Measurements from ENCODE around the gene FAM118A. TPM values are rescaled to one million over a fixed set of nuclear protein-coding genes. Genes with fewer than 3 reads are reported as not detected.
"Not testable (repeated sequence)": the region's sequence is repeated elsewhere in the genome, so short reads cannot be mapped to it uniquely, and the experiment has no call there.

Gene FAM118A
- total RNA-seq, 1 donor from 2014 or later = 58.9 TPM

DNA sequence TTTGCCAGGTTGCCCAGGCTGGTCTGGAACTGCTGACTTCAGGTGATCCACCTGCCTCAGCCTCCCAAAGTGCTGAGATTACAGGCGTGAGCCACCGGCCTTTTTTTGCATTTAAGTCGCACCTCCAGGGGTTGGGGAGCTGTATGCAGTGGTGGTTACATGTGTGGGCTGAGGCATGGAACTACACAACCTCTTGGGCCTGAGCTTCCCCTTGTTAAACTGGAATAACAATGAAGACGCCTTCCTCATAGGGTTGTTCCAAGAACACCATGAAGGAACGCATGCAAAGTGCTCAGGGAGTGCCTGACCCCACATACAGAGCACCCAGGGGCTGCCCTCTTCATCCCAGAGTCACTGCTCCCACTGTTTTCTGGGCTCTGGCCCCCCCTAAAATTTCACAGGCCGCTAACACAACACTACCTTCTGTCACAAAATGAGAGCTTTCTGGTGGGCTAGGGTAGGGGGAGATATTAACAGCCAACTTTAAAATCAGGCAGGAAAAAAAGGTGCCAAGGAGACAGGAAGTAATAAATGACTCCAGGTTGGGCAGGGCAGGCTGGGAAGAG is 1.3 kb upstream of the FAM118A start:
- no peak for DNase-seq (ENCODE audit: extremely low read depth, low read depth, low spot score)

DNA sequence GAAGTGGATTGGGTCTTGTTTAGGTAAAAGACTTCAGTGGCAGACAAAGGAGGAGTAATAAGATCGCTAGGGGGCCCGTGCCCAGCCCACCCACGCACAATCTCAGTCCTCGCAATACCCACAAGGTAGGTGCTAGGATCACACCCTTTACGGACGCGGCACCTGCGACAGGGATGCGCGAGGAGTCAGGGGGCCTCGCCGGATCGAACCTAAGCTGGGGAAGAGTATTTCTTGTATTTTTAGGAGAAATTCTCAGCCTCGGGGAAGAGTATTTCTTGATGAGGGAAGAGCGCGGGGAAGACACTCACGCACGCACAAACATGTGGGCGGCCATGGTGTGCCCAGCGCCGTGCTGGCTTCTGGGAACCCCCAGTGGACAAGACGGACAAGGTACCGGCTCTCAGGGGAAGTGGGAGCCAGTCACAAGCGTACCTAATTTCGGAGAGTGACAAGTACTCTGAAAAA is 745 bp upstream of the FAM118A start:
- DNase-seq (ENCODE audit: extremely low read depth, low read depth, low spot score) = no peak

DNA sequence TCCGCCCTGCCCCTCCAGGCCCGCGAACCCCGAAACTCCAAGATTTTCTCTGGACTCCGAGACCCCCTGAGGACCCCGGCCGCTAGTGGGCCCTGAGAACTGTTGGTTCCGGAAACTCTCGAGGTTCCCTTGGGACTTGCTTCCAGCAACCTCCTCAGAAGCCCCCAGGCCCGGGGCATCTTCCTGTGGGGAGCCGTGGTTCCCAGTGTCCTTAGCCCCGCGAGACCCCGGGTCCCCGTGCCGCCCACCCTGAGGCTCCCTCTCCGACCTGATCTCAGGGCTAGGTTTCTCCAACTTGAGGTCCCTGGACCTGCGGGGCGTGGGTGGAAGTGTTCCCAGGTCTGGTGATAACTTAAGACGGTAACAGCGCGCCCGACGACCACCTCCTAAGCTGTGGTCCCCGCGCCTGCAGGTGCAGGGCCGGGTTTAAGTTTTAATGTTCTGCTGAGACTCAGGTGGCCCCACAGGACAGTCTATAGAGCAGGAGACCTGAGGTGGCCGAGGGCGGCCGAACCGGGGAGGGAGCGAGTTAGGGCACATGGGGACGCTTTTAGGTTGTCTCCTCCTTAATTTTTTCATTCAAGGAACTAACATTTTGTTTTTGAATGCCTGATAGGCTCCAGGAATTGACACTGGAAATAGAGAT is 720 bp downstream of the FAM118A start:
- no peak for DNase-seq (ENCODE audit: extremely low read depth, low read depth, low spot score)

DNA sequence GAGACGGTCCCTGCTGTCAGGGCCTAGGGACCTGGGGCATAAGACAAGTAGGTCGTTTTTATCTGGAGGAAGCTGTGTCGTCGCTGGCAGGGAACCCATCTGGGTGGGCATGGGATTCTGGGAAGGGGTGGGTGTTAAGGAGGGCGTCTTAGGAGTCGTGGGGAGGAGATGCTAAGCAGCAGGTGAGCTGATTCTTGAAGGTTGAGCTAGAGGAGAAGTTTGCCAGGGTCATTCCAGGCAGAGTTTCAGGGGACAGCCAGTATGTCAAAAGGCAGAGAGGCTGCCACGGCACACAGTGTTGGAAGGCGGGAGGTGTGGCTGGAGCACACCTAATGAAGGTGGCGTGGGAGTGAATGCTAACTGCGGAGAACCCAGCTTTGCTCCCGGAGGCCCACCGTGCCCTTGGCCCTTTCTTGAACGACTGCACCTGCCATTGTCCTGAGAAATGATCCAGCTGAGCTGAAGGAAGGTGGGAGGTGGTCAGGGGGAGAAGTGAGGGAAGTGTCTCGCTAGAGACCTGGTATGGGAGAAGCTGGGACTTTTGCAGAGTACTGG is 1.3 kb downstream of the FAM118A start:
- DNase-seq (ENCODE audit: extremely low read depth, low read depth, low spot score) = no peak

DNA sequence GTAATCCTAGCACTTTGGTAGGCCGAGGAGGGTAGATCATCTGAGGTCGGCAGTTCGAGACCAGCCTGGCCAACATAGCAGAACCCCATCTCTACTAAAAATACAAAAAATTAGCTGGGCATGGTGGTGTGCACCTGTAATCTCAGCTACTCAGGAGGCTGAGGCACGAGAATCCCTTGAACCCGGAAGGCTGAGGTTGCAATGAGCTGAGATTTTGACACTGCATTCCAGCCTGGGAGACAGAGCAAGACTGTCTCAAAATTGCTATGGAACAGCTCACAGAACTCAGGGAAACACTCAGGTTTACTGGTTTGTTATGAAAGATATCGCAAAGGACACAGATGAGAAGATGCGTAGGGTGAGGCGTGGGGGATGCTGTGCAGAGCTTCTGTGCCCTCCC is 2.7 kb downstream of the FAM118A start:
- DNase-seq (ENCODE audit: extremely low read depth, low read depth, low spot score) = no peak

DNA sequence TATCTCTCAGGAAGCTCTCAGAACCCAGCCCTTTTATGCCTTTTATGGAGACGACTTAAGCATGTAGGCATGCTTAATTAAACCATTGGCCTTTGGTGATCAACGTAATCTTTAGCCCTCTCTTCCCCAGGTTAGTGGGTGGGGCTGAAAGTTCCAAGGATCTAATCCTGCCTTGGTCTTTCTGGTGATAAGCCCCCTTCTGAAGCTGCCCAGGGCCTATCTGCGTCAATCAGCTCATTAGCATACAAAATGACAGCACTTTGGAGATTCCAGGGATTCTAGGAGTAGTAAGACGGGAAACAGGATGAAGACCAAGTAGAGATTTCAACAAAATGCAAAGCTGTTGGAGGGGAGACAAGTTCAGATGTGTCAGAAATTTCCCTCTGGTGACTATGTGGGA is 3.1 kb downstream of the FAM118A start:
- DNase-seq (ENCODE audit: extremely low read depth, low read depth, low spot score) = no peak

DNA sequence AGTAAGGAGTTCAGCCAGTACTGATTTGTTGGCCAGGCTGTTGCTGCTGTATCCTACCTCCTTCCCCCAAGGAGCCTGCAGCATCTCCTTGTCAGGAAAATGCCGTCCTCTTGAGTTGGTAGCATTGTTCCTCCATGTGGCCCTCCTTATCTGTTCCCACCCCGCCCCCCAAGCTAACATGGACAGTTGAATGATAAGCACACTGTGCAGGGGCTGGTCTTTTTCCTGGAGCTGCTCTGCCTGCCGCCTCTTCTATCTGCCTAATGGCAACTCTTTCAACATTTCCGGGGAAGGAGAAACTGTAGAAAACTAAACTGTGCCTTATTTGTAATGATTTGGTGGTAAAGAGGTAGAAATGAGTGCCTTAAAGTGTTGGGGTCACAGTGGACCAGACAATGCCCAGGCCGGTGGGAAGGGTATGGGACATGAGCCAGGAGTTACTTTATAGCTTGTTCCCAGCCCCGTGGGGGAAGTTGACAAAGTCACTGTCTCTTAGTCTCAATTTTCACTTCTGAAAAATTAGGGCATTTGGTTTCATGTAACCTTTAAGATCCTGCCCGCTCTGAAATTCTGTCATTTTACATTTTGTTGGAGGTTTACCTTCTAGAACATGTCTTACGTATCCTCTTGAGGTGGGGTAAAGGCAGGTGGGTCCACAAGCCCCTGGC is 4.5 kb downstream of the FAM118A start:
- DNase-seq (ENCODE audit: extremely low read depth, low read depth, low spot score) = no peak

DNA sequence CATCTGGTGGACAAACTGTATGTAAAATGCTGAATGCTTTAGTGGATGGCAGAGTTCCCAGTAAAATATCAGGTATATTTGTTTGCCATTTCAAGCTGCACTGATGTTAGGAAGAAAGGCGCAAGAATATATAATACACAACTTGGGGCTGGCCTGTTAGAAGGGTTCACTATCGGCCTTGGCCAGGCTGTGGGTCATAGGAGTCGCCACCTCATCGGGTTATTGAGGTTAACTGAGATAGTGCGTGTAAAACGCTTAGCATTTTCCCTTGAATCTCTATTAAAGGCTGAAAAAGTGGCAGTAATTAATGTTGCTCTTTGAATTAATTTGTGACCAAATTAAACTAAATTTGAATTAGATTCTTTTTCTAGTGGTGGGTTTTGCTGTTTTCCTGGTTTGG is 5.1 kb downstream of the FAM118A start:
- DNase-seq (ENCODE audit: extremely low read depth, low read depth, low spot score) = no peak

DNA sequence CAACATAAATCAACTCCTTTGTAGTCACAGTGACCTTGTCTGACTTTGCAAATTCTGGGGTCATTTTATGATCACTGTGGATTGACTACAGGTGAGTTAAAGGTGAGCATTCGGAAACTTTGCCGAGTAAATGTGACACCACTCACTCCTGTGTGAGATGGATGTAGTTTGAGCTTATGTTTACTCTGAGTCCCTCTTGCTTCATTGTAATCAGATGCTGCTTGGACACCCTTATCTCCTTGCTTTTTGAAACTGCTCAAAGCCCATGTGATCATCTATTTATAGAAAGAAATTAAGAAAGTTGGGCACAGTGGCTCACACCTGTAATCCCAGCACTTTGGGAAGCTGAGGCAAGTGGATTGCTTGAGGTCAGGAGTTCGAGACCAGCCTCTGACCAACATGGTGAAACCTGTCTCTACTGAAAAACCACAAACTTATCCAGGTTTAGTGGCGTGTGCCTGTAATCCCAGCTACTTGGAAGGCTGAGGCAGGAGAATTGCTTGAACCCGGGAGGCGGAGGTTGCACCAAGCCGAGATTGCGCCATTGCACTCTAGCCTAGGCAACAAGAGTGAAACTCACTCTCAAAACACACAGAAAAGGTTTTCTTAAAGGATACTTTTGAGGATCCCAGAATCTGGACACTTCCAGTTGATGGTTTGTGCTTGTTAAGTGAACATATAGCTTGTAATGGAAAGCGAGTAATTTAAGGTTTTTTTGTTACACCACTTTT is 7.2 kb downstream of the FAM118A start:
- DNase-seq (ENCODE audit: extremely low read depth, low read depth, low spot score) = no peak

DNA sequence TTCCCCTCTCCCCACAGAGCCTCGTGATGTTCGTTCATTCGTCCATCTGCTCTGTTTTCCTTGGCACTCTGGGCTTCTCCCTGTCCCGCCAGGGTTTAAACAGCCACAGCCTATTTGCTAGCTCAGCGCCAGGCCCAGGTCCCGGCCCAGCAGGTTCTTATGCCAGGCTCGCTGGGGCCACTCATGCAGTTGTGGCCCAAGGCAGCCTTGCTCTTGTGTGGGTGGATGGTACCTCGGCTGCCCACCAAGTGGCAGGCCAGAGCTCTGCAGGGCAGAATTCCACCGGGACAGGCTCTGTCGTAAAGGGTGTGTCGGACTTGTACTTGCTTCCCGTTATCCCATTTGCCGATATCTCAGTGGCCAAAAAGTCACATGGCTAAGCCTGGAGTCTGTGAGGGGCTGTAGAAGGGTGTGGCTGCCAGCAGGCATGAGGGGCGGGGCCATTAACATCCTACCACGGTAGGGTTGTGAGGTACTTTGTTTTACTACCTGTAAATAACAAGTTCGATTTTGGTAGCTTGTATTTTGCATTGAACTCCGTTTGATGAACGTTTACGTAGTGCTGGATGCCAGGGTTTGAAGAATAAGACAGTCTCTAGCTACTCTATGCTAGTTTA is 7.9 kb downstream of the FAM118A start:
- no peak for DNase-seq (ENCODE audit: extremely low read depth, low read depth, low spot score)

DNA sequence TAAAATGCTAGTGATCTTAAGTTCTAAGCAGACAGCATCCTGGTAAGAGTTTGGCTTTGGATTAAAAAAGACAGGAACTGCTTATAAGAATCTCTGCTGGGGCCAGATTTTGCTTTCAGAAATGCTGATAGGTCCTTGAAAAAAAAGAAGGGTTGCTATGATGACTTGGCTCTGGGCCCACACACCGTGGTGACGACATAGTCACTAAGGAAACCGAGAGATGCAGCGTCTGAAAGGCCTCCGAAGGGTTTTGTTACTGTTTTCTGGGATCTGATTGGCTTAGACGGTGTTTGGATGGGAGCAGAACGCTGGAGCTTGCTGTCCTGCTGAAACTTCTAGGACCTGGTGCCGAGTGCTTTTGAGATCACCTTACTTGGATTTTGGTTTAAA is 8.4 kb downstream of the FAM118A start:
- DNase-seq (ENCODE audit: extremely low read depth, low read depth, low spot score) = peak; percentile 95

DNA sequence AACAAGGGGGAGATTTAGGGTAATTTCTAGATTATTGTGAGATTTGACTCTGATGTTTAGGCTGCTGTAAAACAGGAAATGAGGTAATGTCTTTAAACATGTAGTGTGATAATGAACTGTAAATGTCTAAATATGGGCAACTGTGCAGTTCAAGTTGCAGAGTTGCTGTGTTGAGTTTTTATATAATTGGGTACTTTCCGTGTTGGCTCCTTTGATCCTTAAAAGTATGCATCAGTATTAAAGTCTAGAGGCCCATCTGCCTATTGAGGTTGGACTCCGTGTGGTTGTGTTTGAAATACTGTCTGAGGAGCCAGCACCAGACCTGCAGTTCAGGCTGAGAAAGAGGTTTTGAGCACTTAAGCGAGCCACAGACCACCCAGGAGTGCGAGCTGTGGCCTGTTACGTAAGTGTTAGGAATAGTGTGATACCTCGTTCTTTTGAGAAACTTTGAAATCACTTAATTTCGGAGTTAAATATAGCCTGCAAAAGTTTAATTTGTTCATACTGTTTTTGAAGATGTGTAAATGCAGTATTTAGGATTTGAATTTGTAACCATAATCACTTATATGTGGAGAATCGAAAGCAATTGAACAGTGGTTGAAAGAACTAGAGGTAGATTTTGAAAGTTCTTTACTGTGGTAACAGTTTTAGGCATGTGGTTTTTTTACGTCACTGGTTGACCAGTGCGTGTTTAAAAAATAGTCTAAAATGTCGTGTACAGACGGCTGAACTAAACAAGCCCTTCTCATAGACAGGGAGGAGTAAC is 9.0 kb downstream of the FAM118A start:
- peak; percentile 63 for DNase-seq (ENCODE audit: extremely low read depth, low read depth, low spot score)

DNA sequence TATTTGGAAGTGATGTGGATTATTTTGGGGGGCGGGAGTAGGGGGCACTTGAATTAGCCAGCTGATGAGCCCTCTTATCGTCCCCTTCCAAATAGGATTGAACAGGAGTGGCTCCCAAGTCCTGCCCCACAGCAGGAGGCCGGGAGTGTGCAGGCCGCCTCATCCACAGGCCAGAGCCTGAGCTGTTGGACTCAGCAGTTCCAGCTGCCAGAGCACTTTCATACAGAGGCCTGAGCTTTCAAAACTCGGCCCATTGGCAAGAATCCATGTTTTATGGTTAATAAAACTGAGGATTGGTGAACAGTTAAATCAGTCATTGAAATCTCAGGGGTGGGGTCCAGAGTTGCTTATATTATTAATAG is 9.6 kb downstream of the FAM118A start:
- DNase-seq (ENCODE audit: extremely low read depth, low read depth, low spot score) = no peak

DNA sequence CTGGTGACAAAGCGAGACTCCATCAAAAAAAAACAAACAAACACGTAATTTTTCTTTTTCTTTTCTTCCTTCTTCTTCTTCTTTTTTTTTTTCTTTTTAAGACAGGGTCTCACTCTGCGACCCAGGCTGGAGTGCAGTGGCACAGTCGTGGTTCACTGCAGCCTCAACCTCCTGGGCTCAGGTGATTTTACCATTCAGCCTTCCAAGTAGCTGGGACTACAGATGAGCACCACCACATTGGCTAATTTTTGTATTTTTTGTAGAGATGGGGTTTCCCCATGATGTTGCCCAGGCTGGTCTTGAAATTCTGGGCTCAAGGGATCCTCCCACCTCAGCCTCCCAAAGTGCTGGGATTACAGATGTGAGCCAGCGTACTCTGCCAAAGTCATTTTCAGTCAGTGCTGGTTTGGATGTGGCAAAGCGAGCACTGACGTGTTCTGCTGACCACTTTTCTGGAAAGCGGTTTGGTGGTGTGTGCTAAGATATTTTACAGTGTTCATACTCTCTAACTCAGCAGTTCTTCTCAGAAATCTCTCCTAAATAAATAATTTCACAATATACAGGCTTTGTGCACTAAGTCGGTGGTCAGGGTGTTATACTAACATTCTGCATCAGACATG is 10.7 kb downstream of the FAM118A start:
- DNase-seq (ENCODE audit: extremely low read depth, low read depth, low spot score) = no peak

DNA sequence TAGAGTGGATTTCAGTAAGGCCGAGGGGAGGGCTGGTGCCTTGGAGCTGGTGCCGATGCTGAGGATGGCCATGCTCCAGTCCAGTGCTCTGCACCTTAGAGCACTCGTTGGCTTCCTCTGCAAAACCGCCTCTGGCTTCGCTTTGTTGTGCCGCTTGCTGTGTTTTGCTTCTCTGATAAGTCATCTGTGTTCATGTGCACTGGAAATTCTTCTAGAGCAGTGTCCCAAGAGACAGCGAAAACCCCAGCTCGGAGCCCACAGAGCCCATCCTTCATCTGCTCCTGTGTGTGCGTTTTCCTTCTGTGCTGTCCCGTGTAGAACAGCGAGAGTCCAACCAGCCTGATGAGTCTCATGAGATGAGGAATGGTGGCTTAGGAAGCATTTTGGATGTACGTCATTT is 12.1 kb downstream of the FAM118A start:
- DNase-seq (ENCODE audit: extremely low read depth, low read depth, low spot score) = no peak

DNA sequence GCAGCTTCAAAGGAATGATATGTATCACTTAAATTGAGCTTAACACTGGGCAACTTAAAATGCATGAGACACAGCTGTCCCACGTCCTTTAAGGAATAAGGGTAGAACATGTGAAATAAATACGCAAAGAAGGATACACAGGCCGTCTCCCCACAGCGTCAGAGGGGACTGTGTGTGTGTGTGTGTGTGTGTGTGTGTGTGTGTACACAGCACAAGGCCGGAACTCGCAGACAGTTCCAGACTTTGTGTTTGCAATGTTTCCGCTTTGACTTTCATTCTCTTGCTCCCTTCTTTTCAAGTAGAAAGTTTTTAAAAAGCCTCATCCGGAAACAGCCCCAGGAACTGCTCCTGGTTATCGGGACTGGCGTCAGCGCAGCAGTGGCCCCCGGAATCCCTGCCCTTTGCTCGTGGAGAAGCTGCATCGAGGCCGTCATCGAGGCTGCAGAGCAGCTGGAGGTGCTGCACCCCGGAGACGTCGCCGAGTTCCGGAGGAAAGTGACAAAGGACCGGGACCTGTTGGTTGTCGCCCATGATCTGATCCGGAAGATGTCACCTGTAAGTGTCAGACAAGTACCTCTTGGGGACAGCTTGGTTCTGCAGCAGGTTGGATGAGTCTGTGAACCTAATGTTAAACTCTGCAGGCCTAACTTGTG is 13.3 kb downstream of the FAM118A start:
- DNase-seq (ENCODE audit: extremely low read depth, low read depth, low spot score) = no peak

DNA sequence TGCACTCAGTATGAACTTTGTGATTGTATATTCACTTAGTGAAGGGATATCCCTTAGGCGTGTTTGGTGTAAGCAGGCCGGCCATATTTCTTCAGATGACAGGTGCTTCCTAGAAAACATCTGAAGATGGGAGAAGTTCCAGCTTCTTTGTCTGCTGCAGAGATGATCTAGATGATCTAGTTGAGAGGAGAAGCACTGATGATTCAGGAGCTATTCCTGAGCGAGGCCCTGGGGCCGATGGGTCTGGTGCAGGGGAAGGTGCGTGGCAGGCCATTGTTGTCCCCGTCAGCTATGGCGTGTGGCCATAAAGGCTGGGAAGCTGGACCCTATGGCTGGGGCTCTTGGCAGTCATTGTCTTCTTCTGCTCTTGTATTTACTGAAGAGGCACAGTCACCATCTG is 14.0 kb downstream of the FAM118A start:
- DNase-seq (ENCODE audit: extremely low read depth, low read depth, low spot score) = no peak

DNA sequence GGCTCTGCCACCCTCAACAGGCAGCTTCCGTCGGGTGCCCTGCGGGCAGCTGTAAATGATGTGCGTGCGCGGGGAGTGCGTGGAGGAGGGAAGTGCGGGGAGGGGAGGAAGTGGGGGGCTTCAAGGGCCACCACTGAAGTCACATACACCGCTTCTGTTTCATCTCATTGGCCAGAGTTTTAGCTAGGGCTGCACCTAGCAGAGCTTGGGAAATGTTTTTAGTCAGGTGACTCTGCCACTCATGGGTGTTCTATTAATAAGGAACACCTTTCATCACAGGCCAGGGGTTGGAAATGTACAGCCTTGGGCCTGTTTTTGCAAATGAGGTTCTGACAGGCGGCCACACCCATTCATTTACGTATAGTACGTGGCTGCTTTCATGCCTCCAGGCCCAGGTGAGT is 14.6 kb downstream of the FAM118A start:
- DNase-seq (ENCODE audit: extremely low read depth, low read depth, low spot score) = no peak

DNA sequence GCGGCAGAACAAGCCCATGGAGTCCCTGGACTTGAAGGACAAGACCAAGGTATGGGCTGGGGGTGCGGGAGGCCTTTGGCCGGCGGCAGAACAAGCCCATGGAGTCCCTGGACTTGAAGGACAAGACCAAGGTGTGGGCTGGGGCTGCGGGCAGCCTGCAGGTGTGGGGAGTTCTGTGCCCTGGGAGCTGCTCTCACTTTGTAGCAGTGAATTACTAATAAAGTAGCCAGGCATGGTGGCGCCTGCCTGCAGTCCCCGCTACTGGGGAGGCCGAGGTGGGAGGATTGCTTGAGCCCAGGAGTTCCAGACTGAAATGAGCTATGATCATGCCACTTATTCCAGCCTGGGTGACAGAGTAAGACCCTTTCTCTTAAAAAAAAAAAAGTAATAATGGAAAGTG is 18.5 kb downstream of the FAM118A start:
- DNase-seq (ENCODE audit: extremely low read depth, low read depth, low spot score) = not testable (repeated sequence)
